Measurements from ENCODE around the gene AGAP1.

The AGAP1 gene

GRCh38 chr2:235827585-235827992 is 333.7 kb downstream of the AGAP1 start:
- peak; percentile 52 for DNase-seq

GRCh38 chr2:235829726-235830125 is 335.9 kb downstream of the AGAP1 start:
- no peak for DNase-seq

GRCh38 chr2:235831755-235832154 is 337.9 kb downstream of the AGAP1 start:
- DNase-seq: no peak

- no peak for DNase-seq
These were observed 339.1 kb downstream of the AGAP1 start for GRCh38 chr2:235832941-235833340.

- no peak for DNase-seq
These were observed 340.3 kb downstream of the AGAP1 start for GRCh38 chr2:235833971-235834620.

GRCh38 chr2:235834781-235835180 is 340.9 kb downstream of the AGAP1 start:
- no peak for DNase-seq

- no peak for DNase-seq
These were observed 342.0 kb downstream of the AGAP1 start for GRCh38 chr2:235835810-235836209.

- DNase-seq: no peak
These were observed 342.7 kb downstream of the AGAP1 start for GRCh38 chr2:235836491-235836911.

GRCh38 chr2:235839226-235839625 is 345.4 kb downstream of the AGAP1 start:
- no peak for DNase-seq

- DNase-seq: no peak
These were observed 346.1 kb downstream of the AGAP1 start for GRCh38 chr2:235839974-235840373.

- DNase-seq: no peak
These were observed 348.0 kb downstream of the AGAP1 start for GRCh38 chr2:235841863-235842262.

- no peak for DNase-seq
These were observed 349.1 kb downstream of the AGAP1 start for GRCh38 chr2:235842941-235843340.

- DNase-seq: no peak
These were observed 349.9 kb downstream of the AGAP1 start for GRCh38 chr2:235843591-235844395.

GRCh38 chr2:235844561-235844960 is 350.7 kb downstream of the AGAP1 start:
- no peak for DNase-seq

- DNase-seq: no peak
These were observed 351.4 kb downstream of the AGAP1 start for GRCh38 chr2:235845245-235845644.

GRCh38 chr2:235847576-235847975 is 353.7 kb downstream of the AGAP1 start:
- no peak for DNase-seq

GRCh38 chr2:235848055-235848454 is 354.2 kb downstream of the AGAP1 start:
- no peak for DNase-seq

- DNase-seq: no peak
These were observed 355.1 kb downstream of the AGAP1 start for GRCh38 chr2:235848946-235849345.

- DNase-seq: no peak
These were observed 355.6 kb downstream of the AGAP1 start for GRCh38 chr2:235849489-235849888.

GRCh38 chr2:235850289-235850688 is 356.4 kb downstream of the AGAP1 start:
- DNase-seq: no peak

GRCh38 chr2:235850771-235851551 is 357.1 kb downstream of the AGAP1 start:
- DNase-seq: no peak

GRCh38 chr2:235851828-235852525 is 358.1 kb downstream of the AGAP1 start:
- DNase-seq: no peak

GRCh38 chr2:235852526-235852920 is 358.7 kb downstream of the AGAP1 start:
- DNase-seq: no peak
